ENCODE data around the gene CNOT8. TPM values are rescaled to one million over a fixed set of nuclear protein-coding genes. Genes with fewer than 3 reads are reported as not detected.

Gene CNOT8
- polyA plus RNA-seq, 1 of the 3 experiments (the other 2 are of a cell fraction) = 45.3 TPM

DNA sequence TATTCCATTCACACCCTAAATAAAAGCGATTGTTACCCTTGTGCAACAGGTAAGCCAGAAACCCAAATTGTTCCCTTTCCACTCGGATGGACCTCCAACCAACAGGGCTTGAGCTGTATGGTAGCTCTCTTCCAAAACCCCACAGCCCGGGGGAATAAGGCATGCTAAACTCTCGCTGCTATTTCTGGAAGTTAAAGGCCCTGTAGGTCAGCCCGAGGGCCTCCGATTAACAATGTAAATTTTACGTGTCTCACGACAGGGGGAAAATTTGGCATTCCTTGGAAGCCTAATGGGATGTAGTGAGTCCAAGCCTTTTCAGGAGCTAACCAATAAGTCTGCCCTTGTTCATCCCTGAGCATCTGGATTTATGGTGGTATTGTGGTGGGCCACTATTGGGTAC, 26.0 kb downstream of the CNOT8 start:
- peaks cover 21% of the 10 kb centered on the region; the same call in 1 of the 2 replicates for H3K9me3 ChIP-seq
- no peaks in the 10 kb centered on the region for H3K9me2 ChIP-seq
- H3K79me2 ChIP-seq (ENCODE audit: insufficient read depth) = no peaks in the 10 kb centered on the region
- no peaks in the 10 kb centered on the region for H4K20me1 ChIP-seq (ENCODE audit: insufficient read depth)
- H3K4me2 ChIP-seq = no peak overlapping the region
- H3K4me1 ChIP-seq (ENCODE audit: control insufficient read depth in 1 of 2, insufficient read depth in 2 of 2, low read depth in 1 of 2, low read length in 1 of 2) = no peaks in the 10 kb centered on the region
- H3K4me3 ChIP-seq (ENCODE audit: low read depth in 2 of 2, low read length in 1 of 2) = no peak overlapping the region
- ChIA-PET CTCF (interaction anchor here (1.2 kb wide), 1 partner anchor 10 kb away, joined by 3 read pairs; no protein-coding TSS in a partner anchor), POLR2A (no interaction called here)
- H3K36me3 ChIP-seq (replicated peaks in 1 of 2; ENCODE audit: control insufficient read depth in 1 of 2, insufficient read depth in 2 of 2, low read length in 1 of 2) = peaks cover 39 to 47% of the 10 kb centered on the region in 2 experiments
- peaks cover 8% of the 10 kb centered on the region for H3F3A ChIP-seq (replicated peaks; ENCODE audit: insufficient read depth)
- H3K9ac ChIP-seq = no peak overlapping the region
- TF ChIP-seq, protein P1, sequence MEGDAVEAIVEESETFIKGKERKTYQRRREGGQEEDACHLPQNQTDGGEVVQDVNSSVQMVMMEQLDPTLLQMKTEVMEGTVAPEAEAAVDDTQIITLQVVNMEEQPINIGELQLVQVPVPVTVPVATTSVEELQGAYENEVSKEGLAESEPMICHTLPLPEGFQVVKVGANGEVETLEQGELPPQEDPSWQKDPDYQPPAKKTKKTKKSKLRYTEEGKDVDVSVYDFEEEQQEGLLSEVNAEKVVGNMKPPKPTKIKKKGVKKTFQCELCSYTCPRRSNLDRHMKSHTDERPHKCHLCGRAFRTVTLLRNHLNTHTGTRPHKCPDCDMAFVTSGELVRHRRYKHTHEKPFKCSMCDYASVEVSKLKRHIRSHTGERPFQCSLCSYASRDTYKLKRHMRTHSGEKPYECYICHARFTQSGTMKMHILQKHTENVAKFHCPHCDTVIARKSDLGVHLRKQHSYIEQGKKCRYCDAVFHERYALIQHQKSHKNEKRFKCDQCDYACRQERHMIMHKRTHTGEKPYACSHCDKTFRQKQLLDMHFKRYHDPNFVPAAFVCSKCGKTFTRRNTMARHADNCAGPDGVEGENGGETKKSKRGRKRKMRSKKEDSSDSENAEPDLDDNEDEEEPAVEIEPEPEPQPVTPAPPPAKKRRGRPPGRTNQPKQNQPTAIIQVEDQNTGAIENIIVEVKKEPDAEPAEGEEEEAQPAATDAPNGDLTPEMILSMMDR (IDR thresholded peaks at IDR 0.05) = no peak
- TF ChIP-seq, protein P2, sequence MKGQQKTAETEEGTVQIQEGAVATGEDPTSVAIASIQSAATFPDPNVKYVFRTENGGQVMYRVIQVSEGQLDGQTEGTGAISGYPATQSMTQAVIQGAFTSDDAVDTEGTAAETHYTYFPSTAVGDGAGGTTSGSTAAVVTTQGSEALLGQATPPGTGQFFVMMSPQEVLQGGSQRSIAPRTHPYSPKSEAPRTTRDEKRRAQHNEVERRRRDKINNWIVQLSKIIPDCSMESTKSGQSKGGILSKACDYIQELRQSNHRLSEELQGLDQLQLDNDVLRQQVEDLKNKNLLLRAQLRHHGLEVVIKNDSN (IDR thresholded peaks at IDR 0.05; ENCODE audit: borderline replicate concordance, low read depth) = no peak
- TF ChIP-seq MXI1 (IDR thresholded peaks at IDR 0.05; ENCODE audit: low read depth, low read length) (no peak), NFIC (IDR thresholded peaks at IDR 0.05; ENCODE audit: borderline replicate concordance) (no peak), POLR2AphosphoS5 (IDR thresholded peaks at IDR 0.05; ENCODE audit: low read depth, low read length) (no peak), MEF2A (IDR thresholded peaks at IDR 0.05; ENCODE audit: borderline replicate concordance, low read depth) (no peak), FOXJ3 (CRISPR knock-in tag; IDR thresholded peaks at IDR 0.05) (no peak), SIN3A (IDR thresholded peaks at IDR 0.05; ENCODE audit: borderline replicate concordance, low read depth, low read length) (no peak), RCOR1 (IDR thresholded peaks at IDR 0.05; ENCODE audit: low read length) (no peak), ELF1 (IDR thresholded peaks at IDR 0.05) (no peak), RXRA (IDR thresholded peaks at IDR 0.05; ENCODE audit: borderline replicate concordance, low read depth) (no peak), GATA2 (CRISPR knock-in tag; IDR thresholded peaks at IDR 0.05) (no peak), YY1 (IDR thresholded peaks at IDR 0.05; ENCODE audit: low read depth) (no peak)
- TF ChIP-seq, protein P3, sequence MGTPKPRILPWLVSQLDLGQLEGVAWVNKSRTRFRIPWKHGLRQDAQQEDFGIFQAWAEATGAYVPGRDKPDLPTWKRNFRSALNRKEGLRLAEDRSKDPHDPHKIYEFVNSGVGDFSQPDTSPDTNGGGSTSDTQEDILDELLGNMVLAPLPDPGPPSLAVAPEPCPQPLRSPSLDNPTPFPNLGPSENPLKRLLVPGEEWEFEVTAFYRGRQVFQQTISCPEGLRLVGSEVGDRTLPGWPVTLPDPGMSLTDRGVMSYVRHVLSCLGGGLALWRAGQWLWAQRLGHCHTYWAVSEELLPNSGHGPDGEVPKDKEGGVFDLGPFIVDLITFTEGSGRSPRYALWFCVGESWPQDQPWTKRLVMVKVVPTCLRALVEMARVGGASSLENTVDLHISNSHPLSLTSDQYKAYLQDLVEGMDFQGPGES (IDR thresholded peaks at IDR 0.05; ENCODE audit: low read depth, low read length) = no peak
- TF ChIP-seq, protein P4, sequence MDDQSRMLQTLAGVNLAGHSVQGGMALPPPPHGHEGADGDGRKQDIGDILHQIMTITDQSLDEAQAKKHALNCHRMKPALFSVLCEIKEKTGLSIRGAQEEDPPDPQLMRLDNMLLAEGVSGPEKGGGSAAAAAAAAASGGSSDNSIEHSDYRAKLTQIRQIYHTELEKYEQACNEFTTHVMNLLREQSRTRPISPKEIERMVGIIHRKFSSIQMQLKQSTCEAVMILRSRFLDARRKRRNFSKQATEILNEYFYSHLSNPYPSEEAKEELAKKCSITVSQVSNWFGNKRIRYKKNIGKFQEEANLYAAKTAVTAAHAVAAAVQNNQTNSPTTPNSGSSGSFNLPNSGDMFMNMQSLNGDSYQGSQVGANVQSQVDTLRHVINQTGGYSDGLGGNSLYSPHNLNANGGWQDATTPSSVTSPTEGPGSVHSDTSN (IDR thresholded peaks at IDR 0.05) = no peak
- DNase-seq = no peak
- H3K27me3 ChIP-seq (ENCODE audit: insufficient read depth) = no peaks in the 10 kb centered on the region
- H2AFZ ChIP-seq (ENCODE audit: low read depth) = no peak overlapping the region
- H3K27ac ChIP-seq (ENCODE audit: low read depth in 2 of 2, low read length in 1 of 2) = no peak overlapping the region
- 95% methylated on average over 8 of the region's 8 CpGs for WGBS (ENCODE audit: low lambda C conversion rate)
